Fibroblast of skin of abdomen (primary cell): ENCODE data around the gene SLC30A3.
"Not testable (repeated sequence)": the region's sequence is repeated elsewhere in the genome, so short reads cannot be mapped to it uniquely, and the experiment has no call there.

ENCODE experiments used
- DNase-seq: peaks from one replicate; pipeline ENCODE4 v3.0.0-alpha.2; 2013

SLC30A3 gene

DNA sequence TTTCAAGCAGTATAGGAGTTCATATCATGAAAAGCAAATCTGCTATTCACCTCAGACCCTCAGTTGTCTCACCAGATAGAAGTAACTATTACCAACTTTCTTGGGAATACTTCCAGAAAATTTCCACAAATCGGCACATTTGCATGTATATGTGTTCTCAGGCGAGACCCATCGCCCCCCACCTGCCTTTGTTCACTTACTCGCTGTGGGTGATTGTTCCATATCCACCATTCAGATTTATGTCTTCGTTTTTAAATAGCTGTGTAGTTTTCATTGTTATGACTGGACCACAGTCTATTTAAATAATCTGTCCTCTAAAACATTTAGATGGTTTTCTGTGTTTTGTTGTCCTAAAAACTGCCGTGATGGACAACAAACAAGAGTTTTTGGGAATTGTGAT, 22.6 kb upstream of the SLC30A3 start:
- DNase-seq, result no peak

DNA sequence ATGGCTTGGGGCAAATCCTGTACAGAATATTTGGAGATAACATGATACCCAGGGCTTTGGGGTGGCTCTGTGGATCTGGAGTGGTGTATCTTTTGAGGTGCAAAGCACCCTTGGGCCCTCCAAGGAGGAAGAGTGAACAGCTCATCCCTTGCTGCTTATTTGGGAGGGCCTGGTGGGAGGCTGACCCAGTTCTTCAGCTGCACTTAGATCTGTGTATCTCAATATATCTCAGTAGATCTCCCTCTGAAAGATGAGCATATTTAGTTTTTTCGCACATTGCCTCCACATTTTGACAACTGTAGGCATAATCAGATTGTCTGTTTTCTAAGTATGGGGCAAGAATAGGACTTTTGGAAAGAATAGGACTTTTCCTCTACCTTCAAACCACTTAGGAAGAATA, 22.1 kb upstream of the SLC30A3 start:
- no peak for DNase-seq

GRCh38 chr2:27282892-27283291, 20.0 kb upstream of the SLC30A3 start:
- DNase-seq, result no peak

- DNase-seq, result no peak
These were observed 19.2 kb upstream of the SLC30A3 start, which contains the start of gene TRIM54 for GRCh38 chr2:27281855-27282559. TSS of gene TRIM54 (plus strand) at chr2:27282429. CDS start at chr2:27282732, 303 bp downstream.

DNA sequence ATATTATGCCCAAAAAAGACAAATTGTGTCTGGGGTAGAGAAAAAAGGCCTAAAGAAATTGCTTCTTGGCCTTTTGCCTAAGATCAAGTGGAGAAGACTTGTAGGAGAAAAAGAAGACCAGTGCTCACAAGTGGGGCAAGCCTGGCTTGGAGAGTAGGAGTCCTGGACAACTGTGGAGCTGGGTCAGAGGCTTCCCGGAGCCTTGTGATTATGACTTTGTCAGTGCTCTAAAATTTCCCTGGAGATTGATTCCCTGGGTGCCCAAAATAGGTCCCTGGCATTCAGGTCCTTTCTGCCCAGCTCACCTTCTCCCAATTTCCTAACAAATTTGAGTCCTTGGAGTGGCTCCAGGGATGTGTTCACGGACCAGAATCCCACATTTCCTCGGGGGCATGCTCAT, 18.6 kb upstream of the SLC30A3 start:
- DNase-seq, result no peak

- DNase-seq, result no peak
These were observed 18.0 kb upstream of the SLC30A3 start for GRCh38 chr2:27280826-27281225.

DNA sequence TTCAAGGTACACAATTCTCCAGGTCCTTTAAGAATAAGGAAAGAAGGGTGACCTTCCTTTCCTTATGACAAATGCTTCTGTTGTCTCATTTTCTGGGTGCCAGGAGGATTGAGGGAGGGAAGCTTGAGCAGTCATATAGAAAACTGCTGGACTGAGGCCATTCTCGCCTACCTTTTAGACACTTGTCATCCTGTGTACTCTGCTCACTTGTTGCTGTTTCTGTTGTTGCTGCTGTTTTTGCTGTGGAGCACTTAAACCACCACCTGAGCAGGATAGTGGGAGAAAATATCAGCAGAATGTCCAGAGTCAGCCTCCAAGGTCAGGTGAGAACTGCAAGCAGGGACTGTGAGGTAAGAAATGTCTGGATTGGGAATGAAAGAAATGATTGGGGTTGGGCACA, 15.2 kb upstream of the SLC30A3 start:
- DNase-seq, result no peak

GRCh38 chr2:27275211-27276150, 12.6 kb upstream of the SLC30A3 start, which contains the start of gene DNAJC5G:
TSS of gene DNAJC5G (plus strand) at chr2:27275433. CDS start at chr2:27276729, 1,296 bp downstream.
- DNase-seq, result no peak

GRCh38 chr2:27272537-27273522, 10.0 kb upstream of the SLC30A3 start:
- not testable (repeated sequence) for DNase-seq

DNA sequence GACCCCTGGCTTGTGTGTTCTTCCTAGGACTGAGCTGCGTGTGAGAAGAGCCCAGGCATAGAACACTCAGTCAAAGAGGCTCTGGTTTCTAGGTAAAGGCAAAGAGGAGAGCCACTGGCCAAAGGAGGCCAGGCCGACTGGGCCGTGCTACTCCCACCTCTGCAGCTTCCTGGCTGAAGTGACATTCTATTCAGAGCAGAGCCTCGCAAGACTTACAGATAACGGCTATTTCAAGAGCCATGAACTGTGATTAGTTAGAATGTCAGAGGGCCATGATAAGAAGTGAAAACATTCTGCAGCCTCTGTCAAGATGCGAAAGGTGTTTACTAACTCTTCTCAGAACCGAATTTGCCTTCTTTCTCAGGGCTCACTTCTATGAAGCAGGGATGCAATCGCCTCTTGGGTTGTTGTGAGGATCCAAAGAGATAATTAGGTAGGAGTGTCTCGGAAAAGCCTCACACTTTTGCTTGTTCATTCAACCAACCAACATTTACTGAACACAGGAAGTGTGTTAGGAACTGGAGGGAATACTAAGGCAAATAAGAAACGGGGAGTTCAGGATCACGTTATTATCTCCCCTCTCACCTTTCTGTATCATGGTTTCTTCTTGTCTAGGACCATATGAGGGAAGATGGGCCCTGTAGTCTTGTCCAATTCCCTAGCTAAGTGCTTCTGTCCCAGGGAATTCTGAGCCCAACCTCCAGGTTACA, 8.9 kb upstream of the SLC30A3 start:
- no peak for DNase-seq

- DNase-seq, result no peak
These were observed 7.8 kb upstream of the SLC30A3 start for GRCh38 chr2:27270670-27271069.

GRCh38 chr2:27270131-27270530, 7.3 kb upstream of the SLC30A3 start:
- no peak for DNase-seq

GRCh38 chr2:27268296-27268695, 5.4 kb upstream of the SLC30A3 start:
- not testable (repeated sequence) for DNase-seq

GRCh38 chr2:27265536-27265870, 2.7 kb upstream of the SLC30A3 start:
- DNase-seq, result no peak

DNA sequence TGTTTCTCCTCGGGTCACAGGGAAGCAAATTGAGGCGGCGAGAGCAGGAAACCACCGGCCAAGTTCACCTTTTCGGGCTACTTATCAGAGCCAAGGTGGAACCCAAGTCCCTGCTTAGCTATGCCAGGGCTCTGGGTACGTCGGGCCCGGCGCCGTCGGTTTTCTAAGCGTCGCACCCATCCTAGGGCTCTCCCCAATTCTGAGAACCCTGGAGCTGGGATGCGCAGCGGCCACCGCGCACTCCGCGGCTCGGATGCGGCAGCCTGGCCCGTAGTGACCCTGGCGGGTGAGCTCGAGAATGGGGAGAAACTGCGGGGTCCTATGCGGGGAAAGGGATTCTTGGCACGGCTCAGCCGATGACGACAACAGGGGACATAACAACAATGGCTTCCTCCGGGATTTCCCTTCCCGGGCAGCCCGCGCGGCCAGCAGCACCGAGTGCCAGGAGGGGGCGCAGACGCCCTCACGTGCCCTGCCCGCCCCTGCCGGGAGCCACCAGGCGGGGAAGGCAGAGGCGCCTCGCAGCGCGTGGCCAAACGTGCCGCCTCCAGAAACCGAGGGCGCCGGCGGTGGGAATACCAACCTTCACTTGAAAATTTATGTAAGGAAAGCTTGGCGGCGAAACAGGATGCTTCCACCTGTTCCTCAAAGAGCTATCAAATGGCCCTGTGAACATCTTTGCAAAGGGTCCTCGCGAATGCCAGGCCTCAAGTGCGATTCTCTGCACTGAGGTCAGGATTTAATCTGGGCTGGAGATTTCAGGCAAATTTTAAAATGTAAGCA, 2.1 kb upstream of the SLC30A3 start:
- peak; percentile 25 for DNase-seq

DNA sequence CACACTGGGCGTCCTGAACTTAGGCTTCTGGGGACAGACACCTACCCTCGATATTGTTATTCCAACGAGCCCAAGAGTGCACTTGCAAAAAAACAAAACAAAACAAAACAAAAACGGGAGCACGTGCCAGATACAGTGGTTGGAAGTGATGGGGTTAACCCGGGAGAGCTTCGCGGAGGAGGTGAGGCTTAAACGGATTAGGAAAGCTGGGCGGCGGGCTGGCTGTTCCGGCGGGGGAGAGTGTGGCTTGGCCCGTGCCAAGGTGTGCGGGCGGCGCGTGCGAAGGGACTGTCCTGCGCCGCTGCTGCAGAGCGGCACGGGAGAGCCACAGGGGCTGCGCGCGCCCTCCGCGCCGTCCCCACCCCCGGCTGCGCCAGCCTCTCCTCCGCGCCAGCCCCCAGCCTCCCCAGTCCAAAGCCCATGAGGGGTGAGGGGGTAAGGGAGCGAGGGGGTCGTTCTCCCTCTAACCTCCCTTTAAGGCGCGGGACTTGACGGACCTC, 1.5 kb upstream of the SLC30A3 start:
- no peak for DNase-seq

- no peak for DNase-seq
These were observed 723 bp upstream of the SLC30A3 start for GRCh38 chr2:27263287-27264252.

DNA sequence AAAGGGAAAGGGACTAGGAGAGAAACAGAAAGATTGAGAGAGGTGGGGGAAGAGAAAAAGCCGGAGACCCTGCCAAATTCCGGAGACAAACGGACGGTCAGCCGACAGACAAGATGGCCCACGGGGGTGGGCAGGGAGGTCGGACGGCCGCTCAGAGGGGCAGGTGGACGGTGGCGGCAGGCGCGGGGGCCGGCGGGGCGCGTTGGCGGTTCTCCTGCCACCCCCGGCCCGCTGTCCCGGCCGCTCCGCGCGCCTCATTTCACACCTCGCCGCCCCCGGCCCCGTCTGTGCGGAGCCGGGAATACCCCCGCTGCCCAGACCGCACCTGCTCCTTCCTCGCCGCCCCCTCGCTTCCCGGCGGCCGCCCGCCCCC, 935 bp downstream of the SLC30A3 start:
- DNase-seq, result no peak

DNA sequence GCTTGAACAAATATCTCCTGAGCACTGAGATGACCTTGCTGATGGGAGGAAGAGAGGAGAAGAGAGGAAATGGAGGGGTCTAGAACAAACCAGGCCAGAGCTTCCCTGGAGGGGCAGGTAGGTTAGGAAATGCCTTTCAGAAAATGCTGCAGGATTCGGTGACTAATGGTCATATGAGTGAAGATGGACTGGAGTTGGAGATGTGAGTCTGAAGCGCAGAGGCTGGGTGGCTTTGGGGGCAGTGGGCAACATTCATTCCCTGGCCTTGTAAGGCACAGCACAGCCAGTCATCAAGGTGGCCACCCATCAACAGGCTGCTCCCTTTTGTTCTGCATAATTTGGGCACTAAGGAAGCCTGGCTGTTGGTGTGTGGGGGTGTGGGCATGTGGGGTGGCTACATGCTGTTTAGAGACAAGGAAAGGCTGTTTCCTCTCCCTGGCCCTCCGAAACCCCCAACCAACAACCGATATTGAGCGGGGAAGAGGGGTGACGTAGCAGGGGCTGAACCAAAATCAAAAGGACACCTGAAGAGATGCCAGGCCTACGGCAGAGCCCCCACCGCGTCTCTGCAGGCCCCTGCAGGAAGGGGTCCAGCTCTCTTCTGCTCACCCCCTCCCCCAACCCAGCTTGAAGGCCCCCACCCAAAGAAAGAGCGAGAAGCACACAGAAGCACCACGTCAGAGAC, 1.5 kb downstream of the SLC30A3 start:
- no peak for DNase-seq
